Activated T-helper 9 cell treated with anti-CD3 and anti-CD28 coated beads, Interleukin-2, amount 50 U/mL, for 16 hours (primary cell): ENCODE results near the gene SLC23A2.
"Not testable (repeated sequence)": the region's sequence is repeated elsewhere in the genome, so short reads cannot be mapped to it uniquely, and the experiment has no call there.

ENCODE experiments used
- DNase-seq: peaks from one replicate; pipeline ENCODE4 v3.0.0-alpha.2; 2020; ENCODE audit warnings: low read depth

Gene SLC23A2

DNA sequence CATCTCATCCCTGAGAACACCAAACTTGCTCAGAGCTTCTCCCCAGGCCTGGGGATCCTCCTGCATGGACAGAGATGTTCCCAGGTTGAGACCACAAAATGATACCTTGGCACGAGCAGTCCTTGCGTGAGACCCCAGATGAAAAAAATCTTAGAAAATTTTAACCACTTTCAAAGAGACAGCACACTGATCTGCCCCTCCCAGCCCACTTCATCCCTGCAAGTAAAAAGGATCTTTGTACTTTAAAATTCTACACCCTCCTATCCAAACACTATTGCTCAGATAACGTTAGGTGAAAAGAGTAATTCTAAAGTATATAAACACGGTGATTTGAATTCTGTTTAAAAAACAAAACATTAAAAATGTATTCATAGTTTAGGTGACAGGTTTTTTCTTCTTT lies 98.5 kb downstream of the SLC23A2 start:
- DNase-seq: no peak

DNA sequence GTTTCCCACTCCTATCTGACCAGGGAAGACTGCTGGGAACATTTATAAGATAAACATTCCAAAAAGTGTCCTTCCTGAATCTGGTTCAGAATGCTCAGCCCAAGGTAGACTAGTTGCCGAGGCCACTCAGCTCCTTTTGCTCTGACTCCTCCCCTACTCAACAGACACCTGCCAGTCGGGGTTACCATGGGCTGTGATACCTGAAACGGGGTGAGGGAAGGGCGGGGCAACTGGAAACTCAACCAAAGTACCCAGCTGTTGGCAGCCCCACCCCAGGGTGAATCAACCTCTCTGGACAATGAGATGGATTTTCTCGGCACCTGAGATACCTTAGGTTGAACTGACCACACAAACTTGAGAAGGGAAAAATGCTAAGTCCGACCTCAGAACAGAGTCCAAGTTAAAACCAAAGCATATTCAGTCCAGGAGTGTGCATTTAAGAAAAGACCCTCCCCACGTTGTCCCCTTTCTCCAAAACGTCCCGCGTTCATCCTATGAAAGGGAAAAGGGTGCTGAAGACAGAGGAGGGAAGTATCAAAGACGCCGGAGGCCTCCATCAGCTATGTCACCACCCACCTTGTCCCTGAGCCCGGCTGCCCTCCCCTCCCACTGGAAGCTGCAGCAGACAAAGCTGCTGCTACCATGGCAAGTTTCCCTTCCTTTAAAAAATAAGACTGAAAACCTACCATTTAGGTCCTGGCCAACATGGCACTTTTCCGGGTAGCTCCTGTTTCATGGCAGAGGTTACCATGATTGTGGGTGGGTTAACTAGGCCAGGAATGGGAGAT lies 100.1 kb downstream of the SLC23A2 start:
- no peak for DNase-seq

- DNase-seq: no peak
Observed at GRCh38 chr20:4898282-4899244, 102.7 kb downstream of the SLC23A2 start.

GRCh38 chr20:4897600-4897999 lies 103.7 kb downstream of the SLC23A2 start:
- no peak for DNase-seq

GRCh38 chr20:4896971-4897497 lies 104.3 kb downstream of the SLC23A2 start:
- no peak for DNase-seq

GRCh38 chr20:4896119-4896702 lies 105.1 kb downstream of the SLC23A2 start:
- DNase-seq: no peak

GRCh38 chr20:4894981-4895381 lies 106.3 kb downstream of the SLC23A2 start:
- no peak for DNase-seq

DNA sequence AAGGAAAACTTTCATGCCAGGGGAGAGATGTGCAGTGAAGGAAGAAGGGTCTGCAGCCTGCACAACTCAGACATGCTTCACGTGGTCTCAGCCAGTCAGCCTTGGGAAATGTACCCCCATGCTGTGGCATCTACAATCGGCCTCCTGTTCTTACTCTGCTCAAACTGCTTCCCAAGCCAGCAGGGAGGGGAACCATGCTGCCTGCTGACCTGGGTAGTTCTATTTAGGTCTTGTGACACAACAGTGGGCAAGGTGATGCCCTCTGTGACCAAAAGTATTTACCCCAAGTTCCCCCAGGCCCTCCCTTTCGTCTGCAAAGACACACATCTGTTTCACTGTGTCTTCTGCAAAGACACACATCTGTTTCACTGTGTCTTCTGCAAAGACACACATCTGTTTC lies 106.9 kb downstream of the SLC23A2 start:
- no peak for DNase-seq

DNA sequence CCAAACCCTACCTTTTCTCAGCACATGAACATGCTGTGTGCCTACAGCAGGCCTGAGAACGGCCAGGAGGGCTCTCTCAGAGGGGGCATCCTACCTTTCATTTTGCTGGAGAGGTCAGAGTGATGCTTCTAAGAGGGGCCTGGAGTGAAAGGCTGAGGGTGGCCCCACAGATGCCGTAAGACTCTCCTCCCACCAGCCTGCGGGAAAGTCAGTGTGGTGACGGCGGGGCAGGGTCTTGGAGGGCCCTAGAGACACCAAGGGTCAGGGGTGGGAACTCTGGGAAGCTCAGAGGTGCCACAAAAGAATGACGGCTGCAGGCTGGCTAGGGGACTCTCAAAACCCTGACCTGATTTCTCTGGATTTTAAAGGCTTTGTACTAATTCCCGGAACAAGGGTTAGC lies 107.6 kb downstream of the SLC23A2 start:
- DNase-seq: no peak

- no peak for DNase-seq
Observed at GRCh38 chr20:4891997-4892396, 109.3 kb downstream of the SLC23A2 start.

- DNase-seq: no peak
Observed at GRCh38 chr20:4891190-4891763, 110.0 kb downstream of the SLC23A2 start.

DNA sequence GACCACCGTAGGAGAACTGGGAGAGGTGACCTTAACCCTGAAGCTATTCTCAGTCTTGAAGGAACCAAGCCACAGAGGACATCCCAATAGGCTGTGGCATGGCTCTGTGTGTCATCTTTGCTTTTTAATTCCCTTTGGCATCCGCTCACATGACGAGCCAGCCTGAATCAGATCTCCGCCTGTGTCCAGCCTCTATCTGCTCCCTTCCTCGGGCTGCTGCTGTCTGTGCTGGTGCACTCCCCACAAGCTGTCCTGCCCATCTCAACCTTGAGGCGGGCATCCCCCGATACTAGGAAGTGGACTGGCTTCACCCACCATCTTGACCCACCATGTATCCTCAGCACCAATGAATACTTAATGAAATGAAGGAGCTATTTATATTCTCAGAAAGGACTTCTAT lies 111.9 kb downstream of the SLC23A2 start:
- no peak for DNase-seq

DNA sequence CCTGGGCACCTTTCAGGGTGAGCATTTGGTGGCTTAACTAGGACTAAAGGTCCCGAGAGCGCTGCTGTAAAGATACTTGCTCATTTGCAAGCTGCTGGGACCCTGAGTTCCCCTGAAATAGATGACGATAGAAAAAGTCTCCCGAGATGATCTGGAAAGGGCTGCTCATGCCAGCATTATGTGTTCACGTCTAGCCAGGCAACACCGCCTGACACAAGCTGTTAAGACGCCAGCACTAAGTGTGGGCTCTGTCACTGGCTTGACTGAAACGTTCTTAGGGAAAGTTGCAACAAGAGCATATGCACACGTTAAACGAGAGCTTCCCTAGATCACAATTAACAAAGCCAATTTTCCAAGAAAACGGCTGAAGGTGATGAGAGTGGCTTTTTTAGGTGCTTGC lies 113.7 kb downstream of the SLC23A2 start:
- DNase-seq: no peak

DNA sequence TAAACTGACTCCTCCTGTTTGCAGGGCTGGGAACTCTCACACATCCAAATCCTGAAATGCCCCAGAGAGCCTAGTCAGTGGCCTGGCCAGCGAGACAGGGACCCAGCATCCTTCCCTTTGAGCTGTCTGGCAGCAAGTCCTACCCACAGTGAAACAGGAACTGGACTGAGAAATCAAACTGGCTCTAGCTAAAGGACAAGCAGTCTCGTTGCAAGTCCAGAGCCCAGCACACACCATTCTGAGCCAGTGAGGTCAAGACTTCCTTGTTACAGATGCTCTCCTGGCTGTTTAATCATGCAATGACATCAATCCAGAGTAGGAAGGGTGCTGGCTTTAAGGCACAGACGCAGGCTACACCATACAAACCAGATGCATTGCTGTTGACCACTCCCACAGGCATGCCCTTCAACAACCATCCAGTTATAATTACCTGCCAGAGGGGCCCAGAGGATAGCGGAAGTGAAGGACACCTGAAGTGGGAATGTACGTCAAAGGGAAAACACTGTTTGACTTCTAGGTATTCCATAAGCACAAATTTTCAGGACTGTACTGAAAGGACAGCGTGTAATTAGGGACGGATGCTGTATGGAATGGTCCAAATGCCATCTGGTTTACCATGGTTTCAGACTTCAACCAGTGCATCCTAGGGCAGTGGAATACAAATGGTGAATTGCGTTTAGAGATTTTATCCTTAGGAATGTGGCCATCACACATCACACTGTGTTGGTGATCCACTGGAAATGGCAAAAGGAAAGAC lies 114.4 kb downstream of the SLC23A2 start:
- no peak for DNase-seq

DNA sequence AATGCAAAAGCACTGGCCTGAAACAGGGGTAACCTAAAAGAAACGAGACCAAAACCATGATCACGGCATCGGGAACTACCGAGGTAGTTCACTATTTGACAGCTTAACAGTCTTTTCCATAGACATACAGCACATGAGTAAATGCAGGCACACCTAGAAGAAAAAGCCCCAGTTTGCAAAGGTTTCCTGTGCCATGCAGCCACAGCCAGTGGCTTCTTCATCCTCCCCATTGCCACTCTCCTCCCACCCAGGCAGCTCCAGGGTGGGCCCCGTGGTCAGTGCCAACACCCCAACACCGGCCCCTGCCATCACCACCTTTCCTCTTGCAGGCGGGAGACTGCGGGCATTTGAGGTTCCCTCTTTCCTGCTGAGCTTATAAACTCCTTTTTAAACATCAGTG lies 115.4 kb downstream of the SLC23A2 start:
- no peak for DNase-seq

DNA sequence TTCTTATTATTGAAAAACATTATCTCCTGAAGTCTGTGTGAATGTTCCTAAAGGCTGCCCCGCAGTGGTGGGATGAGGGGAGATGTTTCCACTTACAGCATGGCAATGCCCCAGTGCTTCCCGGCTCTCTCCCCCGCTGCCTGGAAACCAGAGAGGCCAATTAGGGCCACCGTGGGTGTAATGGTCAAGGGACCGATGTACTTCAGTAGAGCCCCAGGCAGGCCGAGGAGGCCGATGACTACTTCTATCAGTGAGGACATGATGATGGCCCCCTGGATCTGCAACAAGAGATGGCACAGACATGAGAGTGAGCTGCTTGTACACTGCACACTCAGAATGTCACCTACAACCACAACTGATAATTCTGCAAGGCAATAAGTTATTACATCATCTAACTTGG lies 117.8 kb downstream of the SLC23A2 start:
- no peak for DNase-seq

DNA sequence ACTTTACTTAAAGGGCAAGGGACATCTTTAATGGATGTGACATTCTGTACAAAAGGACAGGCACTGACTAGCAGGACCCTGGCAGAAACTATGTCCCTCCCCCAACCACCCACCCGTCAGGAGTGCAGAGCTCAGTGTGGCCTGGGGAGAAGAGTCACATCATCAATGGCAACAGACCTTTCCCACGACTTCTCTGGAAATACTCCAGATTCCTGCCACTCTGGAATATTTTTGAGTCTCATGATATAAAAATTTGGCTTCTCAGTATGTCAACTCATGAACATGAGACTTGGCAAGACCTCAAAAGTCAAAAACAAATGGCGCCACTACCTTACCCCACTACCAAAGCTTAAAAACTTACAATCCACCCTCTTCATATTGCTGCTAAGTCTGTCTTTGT lies 118.3 kb downstream of the SLC23A2 start:
- no peak for DNase-seq

- no peak for DNase-seq
Observed at GRCh38 chr20:4881006-4881730, 120.1 kb downstream of the SLC23A2 start.

DNA sequence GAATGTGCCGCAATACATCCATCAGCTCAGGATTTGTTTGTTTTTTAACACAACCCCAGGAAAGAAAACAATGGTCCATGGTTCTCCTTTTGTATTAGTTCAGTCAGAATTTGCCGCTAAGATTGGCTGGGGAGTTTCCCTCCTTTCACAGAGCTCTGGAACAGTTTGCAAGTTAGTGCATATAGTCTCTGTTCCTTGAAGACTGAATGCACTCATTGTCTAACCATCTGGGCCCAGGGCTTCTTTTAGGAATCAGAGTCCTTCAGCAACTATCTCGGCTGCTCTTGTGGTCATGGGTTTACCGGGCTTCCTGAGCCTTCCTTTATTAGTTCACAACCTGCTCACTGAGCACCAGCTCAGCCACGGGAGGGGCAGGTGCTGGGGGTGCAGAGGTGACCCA lies 121.3 kb downstream of the SLC23A2 start:
- DNase-seq: no peak

- not testable (repeated sequence) for DNase-seq
Observed at GRCh38 chr20:4878099-4878498, 123.2 kb downstream of the SLC23A2 start.

- DNase-seq: no peak
Observed at GRCh38 chr20:4876731-4877130, 124.6 kb downstream of the SLC23A2 start.
